Activated CD4-positive, alpha-beta T cell treated with anti-CD3 and anti-CD28 coated beads, Interleukin-2, amount 50 U/mL, for 16 hours (primary cell): Measurements from ENCODE around the gene TCF4.

Experiments
- DNase-seq: peaks from one replicate; pipeline ENCODE4 v3.0.0-alpha.2; 2020

The TCF4 gene

DNA sequence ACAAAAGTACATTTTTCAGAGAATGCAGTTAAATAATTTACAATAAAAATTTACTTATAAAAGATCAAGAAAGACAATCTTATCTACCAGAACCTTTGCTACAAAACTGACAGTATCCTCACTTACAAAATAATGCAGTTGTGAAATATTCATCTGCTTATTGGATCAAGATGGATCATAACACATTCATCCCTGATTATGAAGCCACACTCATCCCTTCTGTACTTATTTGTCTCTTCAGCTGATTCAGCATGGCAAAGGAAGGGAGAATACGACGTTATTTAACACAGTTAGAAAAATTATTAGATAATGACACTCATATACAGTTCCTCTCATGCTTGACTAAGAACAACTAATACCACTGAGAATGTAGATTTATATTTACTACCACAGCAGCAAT, 46.4 kb downstream of the TCF4 start:
- DNase-seq, result no peak

- no peak for DNase-seq
Measured at GRCh38 chr18:55539240-55539639, 48.8 kb downstream of the TCF4 start.

DNA sequence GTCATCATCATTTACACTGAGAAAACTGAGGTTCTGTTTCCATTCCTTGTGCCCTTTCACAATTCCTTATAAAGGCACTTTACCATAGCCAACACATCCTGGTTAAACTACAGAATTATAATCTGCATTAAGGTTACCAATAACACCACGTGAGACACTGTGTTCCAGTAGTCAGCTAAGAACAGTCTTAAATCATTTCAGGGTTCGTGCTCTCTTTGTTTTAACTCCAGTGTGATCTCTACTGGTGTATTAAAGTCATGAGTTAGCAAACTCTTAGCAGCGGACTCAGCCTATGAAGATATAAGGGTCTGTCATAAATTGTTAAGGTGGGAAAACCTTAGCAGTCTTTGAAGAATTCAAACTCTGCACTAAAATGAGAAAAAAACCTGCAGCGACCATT, 53.0 kb downstream of the TCF4 start:
- no peak for DNase-seq

- DNase-seq, result no peak
Measured at GRCh38 chr18:55534547-55534946, 53.4 kb downstream of the TCF4 start.

DNA sequence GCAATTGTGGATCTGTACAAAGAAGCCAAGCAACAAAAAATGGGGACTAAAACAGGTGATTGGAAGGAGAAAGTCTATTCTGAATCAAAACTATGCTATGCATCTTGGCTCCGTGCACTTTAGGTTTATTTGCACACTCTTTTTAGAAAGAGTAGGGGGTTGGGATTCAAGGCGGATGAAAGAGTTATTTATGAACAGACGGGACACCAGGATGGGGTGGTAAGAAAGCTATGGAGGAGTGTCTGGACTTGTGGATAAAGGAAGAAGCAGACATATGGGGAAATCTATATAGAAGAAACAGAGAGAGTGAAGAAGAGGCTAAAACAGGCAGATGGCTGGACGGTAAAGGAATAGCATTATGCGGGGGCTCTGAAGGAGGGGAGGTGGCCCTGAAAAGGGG, 57.8 kb downstream of the TCF4 start:
- no peak for DNase-seq

GRCh38 chr18:55529581-55529980, 58.4 kb downstream of the TCF4 start:
- DNase-seq, result no peak

DNA sequence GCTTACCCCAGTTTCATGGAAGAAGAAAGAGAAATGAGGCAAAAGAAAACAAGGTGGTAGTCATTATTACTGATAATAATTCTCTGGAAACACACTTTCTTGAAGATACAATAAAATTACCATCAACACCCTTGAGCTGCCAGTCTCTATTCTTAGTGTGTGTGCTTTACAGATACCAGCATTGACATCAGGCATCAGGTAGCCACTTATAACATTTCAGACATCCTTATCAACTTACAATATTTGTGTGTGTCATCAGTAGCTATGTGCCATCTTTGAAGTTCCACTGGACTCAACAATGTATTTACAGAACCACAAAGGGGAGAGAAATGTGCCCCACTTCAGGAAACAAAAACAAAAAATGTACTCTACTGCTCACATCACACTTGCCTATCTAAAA, 62.1 kb downstream of the TCF4 start:
- DNase-seq, result no peak

- no peak for DNase-seq
Measured at GRCh38 chr18:55524353-55525073, 63.5 kb downstream of the TCF4 start.

DNA sequence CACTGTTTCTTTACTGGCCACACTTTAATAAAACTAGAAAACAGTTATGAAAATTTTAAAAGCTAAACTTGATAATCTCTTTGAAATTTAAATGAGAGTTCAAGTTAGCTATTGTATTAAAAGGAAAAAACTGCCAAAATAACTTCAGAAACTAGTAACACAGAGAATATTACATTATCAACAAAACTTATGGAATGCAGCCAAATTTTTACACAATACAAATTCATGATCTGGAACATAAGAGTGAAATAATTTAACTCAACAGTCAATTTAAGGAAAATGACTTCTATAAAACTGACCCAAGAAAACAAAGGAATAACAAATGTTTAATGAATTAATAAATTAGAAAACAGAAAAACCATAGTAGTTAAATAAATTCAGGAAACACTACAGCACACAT, 65.0 kb downstream of the TCF4 start:
- no peak for DNase-seq

DNA sequence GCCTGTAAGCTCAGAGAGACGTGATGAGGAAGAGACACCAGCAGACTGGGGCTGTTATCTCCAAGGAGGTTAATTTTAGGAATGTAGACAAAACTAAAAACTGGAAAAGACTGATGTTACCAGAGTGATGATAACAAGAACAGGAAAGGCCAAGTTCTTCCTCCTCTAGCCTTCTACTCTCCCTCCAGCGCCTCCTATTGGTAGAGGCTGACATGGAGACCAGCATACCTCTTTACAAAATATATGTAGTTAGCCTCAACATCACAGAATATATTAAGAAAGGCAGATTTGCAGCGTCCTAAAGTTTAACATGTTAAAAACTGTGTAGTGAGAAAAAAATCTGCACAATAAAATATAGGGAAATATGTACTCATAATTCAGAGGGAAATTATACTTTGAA, 66.0 kb downstream of the TCF4 start:
- DNase-seq, result peak; percentile 19

GRCh38 chr18:55517055-55517454, 70.9 kb downstream of the TCF4 start:
- DNase-seq, result no peak

- no peak for DNase-seq
Measured at GRCh38 chr18:55515941-55516710, 71.9 kb downstream of the TCF4 start.

DNA sequence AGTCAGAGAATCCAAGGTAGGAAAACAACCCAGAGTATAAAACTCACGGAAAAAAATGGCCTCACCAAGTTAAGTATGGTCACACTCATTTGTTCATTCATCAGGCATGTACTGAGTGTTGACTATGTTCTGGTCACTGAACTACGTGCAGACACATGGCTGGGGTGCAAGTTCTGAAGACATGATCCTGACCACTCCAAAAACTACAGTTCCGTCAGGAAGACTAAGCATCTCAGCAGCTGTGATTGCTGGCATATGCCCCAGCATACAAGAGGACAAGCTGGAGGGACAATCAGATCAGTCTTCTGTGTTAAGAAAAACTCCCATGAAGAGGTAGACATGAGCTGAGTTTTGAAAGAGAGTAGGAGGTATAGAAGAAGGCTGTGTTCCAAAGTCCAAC, 72.8 kb downstream of the TCF4 start:
- no peak for DNase-seq

DNA sequence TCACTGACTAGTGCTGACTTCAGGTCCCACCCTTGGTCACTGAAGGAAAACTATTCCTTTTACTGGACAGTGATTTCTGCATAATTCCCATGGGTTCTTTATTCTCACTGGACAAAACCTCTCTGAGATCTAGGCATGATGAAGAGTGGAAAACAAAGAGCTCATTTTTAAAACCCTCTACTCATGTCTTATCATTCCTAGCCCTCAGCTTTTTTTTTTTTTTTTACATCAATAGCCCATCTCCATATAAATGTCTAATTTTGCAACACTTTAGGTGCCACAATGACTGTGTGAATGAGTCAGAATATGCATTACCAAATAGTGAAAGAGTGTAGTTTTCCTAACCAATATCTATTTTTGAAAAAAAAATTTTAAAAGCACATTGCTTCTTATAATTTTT, 74.8 kb downstream of the TCF4 start:
- no peak for DNase-seq

GRCh38 chr18:55511277-55511676, 76.7 kb downstream of the TCF4 start:
- DNase-seq, result no peak

GRCh38 chr18:55510809-55511208, 77.2 kb downstream of the TCF4 start:
- no peak for DNase-seq

- DNase-seq, result peak; percentile 17
Measured at GRCh38 chr18:55509631-55510324, 78.2 kb downstream of the TCF4 start.

- no peak for DNase-seq
Measured at GRCh38 chr18:55508651-55509050, 79.3 kb downstream of the TCF4 start.

DNA sequence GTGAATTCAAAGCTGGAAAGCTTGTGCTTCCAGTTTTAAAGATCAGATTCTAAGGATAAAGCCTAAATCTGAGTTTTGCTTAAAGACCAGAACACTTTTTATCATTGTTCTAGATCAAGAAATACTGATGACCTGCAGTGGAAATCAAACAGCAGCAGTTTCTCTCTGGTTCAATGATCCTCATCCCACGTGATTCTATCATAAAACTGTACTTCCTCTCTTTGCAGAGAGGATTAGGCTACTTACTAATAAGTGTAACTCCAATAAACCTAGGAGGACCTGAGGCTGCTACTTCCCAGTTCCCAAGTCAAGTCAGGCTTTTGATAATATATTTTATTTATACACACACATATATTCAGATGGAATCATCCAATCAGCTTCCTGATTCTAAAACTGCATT, 81.9 kb downstream of the TCF4 start:
- no peak for DNase-seq

DNA sequence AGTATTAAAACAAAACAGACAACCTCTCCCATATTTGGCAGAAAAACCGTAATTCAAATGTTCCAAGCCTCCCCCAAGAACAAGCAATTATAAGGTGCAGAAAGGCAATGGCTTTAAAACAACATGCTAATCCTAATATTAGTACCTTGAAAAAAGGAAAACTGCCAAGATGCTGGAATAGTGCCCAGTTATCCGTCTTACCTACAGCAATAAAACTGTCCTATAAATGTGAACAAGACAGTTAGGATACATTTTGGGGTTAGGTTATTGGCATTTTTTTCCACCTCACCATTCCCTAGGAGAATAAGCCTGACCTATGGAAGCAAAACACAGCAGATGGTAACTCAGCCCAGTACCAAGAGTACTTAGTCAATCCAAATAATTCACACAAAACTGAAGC, 83.2 kb downstream of the TCF4 start:
- DNase-seq, result no peak

GRCh38 chr18:55503167-55503820, 84.7 kb downstream of the TCF4 start:
- DNase-seq, result no peak

- DNase-seq, result no peak
Measured at GRCh38 chr18:55501982-55502710, 85.8 kb downstream of the TCF4 start.

DNA sequence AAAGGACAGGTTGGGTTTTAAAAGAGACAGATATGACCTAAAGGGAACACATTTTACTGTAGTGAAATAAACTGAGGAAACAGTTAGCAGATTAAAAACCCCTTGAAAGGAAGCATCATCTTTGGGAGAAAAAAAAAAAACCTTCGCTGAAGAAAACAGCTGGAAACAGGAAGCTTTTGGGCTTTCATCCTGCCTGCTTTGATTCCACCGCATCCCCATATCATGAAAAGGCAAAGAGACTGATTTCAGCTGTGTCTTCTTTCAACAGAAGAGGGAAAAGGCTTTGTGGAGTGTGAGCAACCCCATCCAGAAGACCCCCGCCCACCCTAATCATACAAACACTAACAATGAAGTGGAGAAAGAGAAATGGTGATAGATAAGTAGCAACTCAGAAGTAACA, 86.4 kb downstream of the TCF4 start:
- no peak for DNase-seq
